Prostate gland (tissue), 2 donors: Measurements from ENCODE around the gene RPS8. TPM values are rescaled to one million over a fixed set of nuclear protein-coding genes. Genes with fewer than 3 reads are reported as not detected.

Experiments
- DNase-seq: peaks from one replicate; pipeline ENCODE4 v3.0.0-alpha.2; 2019; ENCODE audit warnings: low spot score
- H3K27ac ChIP-seq, 2 donors: fragments of 200-600 bp; sonication (generic); 2 replicates each; pipeline ENCODE4 v1.5.1; 2017 to 2019
- H3K27me3 ChIP-seq: fragments of 200-600 bp; sonication (generic); replicated peaks from 2 replicates; pipeline ENCODE4 v1.5.1; 2019; ENCODE audit not compliant: insufficient read depth
- H3K36me3 ChIP-seq, 2 donors: fragments of 200-600 bp; sonication (generic); 1 replicate in 1 of 2; 2 replicates in 1 of 2; pipeline versions ENCODE4 v1.5.1 to v1.8.1; 2017 to 2019
- H3K4me1 ChIP-seq: fragments of 200-600 bp; sonication (generic); replicated peaks from 2 replicates; pipeline ENCODE4 v1.5.1; 2019
- H3K4me3 ChIP-seq, 2 donors: fragments of 200-600 bp; sonication (generic); 2 replicates each; pipeline ENCODE4 v1.5.1; 2017 to 2019
- H3K9me3 ChIP-seq: fragments of 200-600 bp; sonication (generic); 2 replicates; pipeline ENCODE4 v1.5.1; 2017
- CTCF ChIP-seq, 4 experiments: fragments of 200-600 bp in 2 of 4; fragments of 450-650 bp in 2 of 4; sonication (generic) in 2 of 4; IDR thresholded peaks; 1 replicate in 3 of 4; 2 replicates in 1 of 4; pipeline ENCODE4 v1.5.1; 2016 to 2019; ENCODE audit warnings: antibody characterized with exemption in 4 of 4, mild to moderate bottlenecking in 2 of 4, moderate library complexity in 2 of 4
- POLR2A ChIP-seq: fragments of 450-650 bp; IDR thresholded peaks from one replicate; pipeline ENCODE4 v1.6.1; 2016; ENCODE audit warnings: antibody characterized with exemption, mild to moderate bottlenecking
- POLR2AphosphoS5 ChIP-seq: sonication (generic); formaldehyde crosslinking; IDR thresholded peaks from one replicate; pipeline ENCODE4 v1.6.1; 2017; ENCODE audit warnings: antibody characterized with exemption
- WGBS: methylation state at CpG from one replicate; pipeline ENCODE4 v1.1.5; 2018; 5-methylcytosine and 5-hydroxymethylcytosine counted together
- intact Hi-C: fragments of 100-400 bp; cut with DNase I; formaldehyde crosslinking; loops from one replicate; pipeline ENCODE4 v1.14.2; 2022
- total RNA-seq, 2 donors: library from RNA; depleted of rRNA; stranded (reverse); fragments of >200 nt; gene quantifications; one replicate each; pipeline ENCODE4 v1.1.0, GENCODE V29; 2016

Gene RPS8
- total RNA-seq, 2 donors from 2014 or later: 1,669 to 3,439 TPM

GRCh38 chr1:44786841-44787426, 11.6 kb downstream of the RPS8 start:
- Histone ChIP-seq H3K36me3 (no peaks in the 10 kb centered on the region), H3K9me3 (no peaks in the 10 kb centered on the region), H3K27me3 (no peaks in the 10 kb centered on the region), H3K27ac (peak overlapping the region in 1 of 2 donors; percentile 24), H3K4me1 (no peaks in the 10 kb centered on the region), H3K4me3 (no peak overlapping the region)
- no peak for TF ChIP-seq POLR2AphosphoS5
- no peak for TF ChIP-seq CTCF (IDR thresholded peaks at IDR 0.05)
- WGBS: 82% methylated on average over 9 of the region's 9 CpGs
- no peak for DNase-seq
- intact Hi-C loops: loop anchor here (5.0 kb wide), 1 partner anchor 55 kb away; the partner anchor contains the start of gene RNU5D-1

GRCh38 chr1:44787506-44787905, 12.2 kb downstream of the RPS8 start:
- H3K4me3 ChIP-seq: no peak overlapping the region
- no peaks in the 10 kb centered on the region for H3K4me1 ChIP-seq
- H3K27ac ChIP-seq: no peak overlapping the region
- H3K36me3 ChIP-seq: no peaks in the 10 kb centered on the region
- no peak for DNase-seq
- 97% methylated on average over 10 of the region's 10 CpGs for WGBS
- no peaks in the 10 kb centered on the region for H3K27me3 ChIP-seq
- TF ChIP-seq POLR2A (no peak), CTCF (IDR thresholded peaks at IDR 0.05) (no peak), POLR2AphosphoS5 (no peak)
- no peaks in the 10 kb centered on the region for H3K9me3 ChIP-seq
- intact Hi-C loops: loop anchor here (5.0 kb wide), 1 partner anchor 55 kb away; the partner anchor contains the start of gene RNU5D-1

DNA sequence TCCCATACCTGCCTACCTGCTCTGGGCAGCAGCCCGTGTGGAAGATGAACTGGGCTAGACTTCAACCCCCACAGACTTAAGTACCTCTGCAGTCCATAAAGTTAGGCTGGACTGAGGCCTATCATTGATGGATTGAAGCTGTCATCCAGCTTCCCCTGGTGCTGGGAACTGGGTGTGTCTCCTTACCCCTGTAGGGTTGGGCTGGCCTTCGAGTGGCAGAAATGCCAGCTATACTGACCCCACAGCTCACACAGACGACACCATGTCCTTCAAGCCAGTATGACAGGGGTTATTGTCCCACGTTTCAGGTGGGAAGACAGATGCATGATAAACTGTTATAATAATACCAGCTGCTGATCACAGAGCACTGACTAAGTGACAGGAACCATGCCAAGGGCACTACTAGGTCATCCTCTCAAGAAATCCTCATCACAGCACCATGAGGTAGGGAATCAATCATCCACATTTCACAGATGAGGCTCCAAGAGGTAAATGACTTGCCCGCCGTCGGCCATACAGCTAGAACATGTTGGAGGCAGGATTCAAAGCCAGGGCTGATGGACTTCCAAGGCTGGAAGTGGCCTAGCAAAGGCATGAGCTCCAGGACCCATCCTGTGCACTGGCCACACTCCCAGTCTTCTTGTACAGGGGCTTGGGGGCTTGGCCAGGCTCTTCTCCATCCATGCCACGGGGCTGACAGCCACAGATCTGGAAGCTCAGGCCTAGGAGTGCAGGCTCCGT, 12.9 kb downstream of the RPS8 start, which contains the start of gene BEST4:
BEST4 (minus strand) TSS at position 51 of the 741 bp plus-strand sequence. CDS start 465 bp downstream, outside the sequence.
- TF ChIP-seq POLR2AphosphoS5 (no peak), CTCF (IDR thresholded peaks at IDR 0.05) (no peak), POLR2A (no peak)
- H3K4me1 ChIP-seq: no peaks in the 10 kb centered on the region
- H3K27ac ChIP-seq: no peak within 1 kb of the TSS
- H3K36me3 ChIP-seq: no peaks in the 10 kb centered on the region
- no peaks in the 10 kb centered on the region for H3K27me3 ChIP-seq
- H3K9me3 ChIP-seq: no peaks in the 10 kb centered on the region
- WGBS: 82% methylated on average over 9 of the region's 9 CpGs
- no peak for DNase-seq
- intact Hi-C loops: loop anchor here (5.0 kb wide), 1 partner anchor 56 kb away; the partner anchor contains the start of gene RNU5D-1
- no peak within 1 kb of the TSS for H3K4me3 ChIP-seq

GRCh38 chr1:44790968-44791801, 15.8 kb downstream of the RPS8 start:
- no peak overlapping the region for H3K27ac ChIP-seq
- 71% methylated on average over 7 of the region's 7 CpGs for WGBS
- no peaks in the 10 kb centered on the region for H3K4me1 ChIP-seq
- intact Hi-C loops: no loop called here
- no peaks in the 10 kb centered on the region for H3K9me3 ChIP-seq
- H3K4me3 ChIP-seq: no peak overlapping the region
- no peak for TF ChIP-seq CTCF (IDR thresholded peaks at IDR 0.05)
- TF ChIP-seq POLR2AphosphoS5: no peak
- TF ChIP-seq POLR2A: no peak
- DNase-seq: no peak
- no peaks in the 10 kb centered on the region for H3K36me3 ChIP-seq
- no peaks in the 10 kb centered on the region for H3K27me3 ChIP-seq
